HUES48 (cell line): ENCODE measurements around the gene NAGS.

Experiments
- H3K27ac ChIP-seq: one replicate; pipeline ENCODE4 v1.7.0; 2013; ENCODE audit warnings: low read depth, low read length, inconsistent platforms
- H3K27me3 ChIP-seq: 2 replicates; pipeline ENCODE4 v1.6.1; 2013; ENCODE audit warnings: mild to moderate bottlenecking, low read length; ENCODE audit not compliant: control insufficient read depth, insufficient read depth
- H3K36me3 ChIP-seq: 2 replicates; pipeline ENCODE4 v1.6.1; 2013; ENCODE audit warnings: low read length; ENCODE audit not compliant: control insufficient read depth, insufficient read depth
- H3K4me1 ChIP-seq: 2 replicates; pipeline ENCODE4 v1.6.1; 2013; ENCODE audit warnings: mild to moderate bottlenecking, low read length; ENCODE audit not compliant: control insufficient read depth, insufficient read depth
- H3K4me3 ChIP-seq: 2 replicates; pipeline ENCODE4 v1.5.1; 2013; ENCODE audit warnings: mild to moderate bottlenecking, low read depth, low read length
- H3K9ac ChIP-seq: 2 replicates; pipeline ENCODE4 v1.6.1; 2013; ENCODE audit warnings: mild to moderate bottlenecking, low read depth, low read length, moderate library complexity
- H3K9me3 ChIP-seq: 2 replicates; pipeline ENCODE4 v1.6.1; 2013; ENCODE audit warnings: low read length; ENCODE audit not compliant: control insufficient read depth, insufficient read depth

NAGS gene

GRCh38 chr17:44000141-44000860 lies 4.1 kb upstream of the NAGS start:
- Histone ChIP-seq H3K27me3 (peaks cover 25% of the 10 kb centered on the region), H3K4me3 (no peak overlapping the region), H3K27ac (no peak overlapping the region), H3K9ac (no peak overlapping the region), H3K4me1 (no peaks in the 10 kb centered on the region; the same call in none of the 2 replicates), H3K36me3 (no peaks in the 10 kb centered on the region), H3K9me3 (no peaks in the 10 kb centered on the region)

- Histone ChIP-seq H3K27me3 (peaks cover 31% of the 10 kb centered on the region), H3K27ac (no peak overlapping the region), H3K9me3 (no peaks in the 10 kb centered on the region), H3K4me3 (no peak overlapping the region), H3K4me1 (no peaks in the 10 kb centered on the region; the same call in none of the 2 replicates), H3K36me3 (no peaks in the 10 kb centered on the region), H3K9ac (no peak overlapping the region)
Measured at GRCh38 chr17:44000871-44001460, 3.5 kb upstream of the NAGS start.

GRCh38 chr17:44001461-44001920 lies 2.9 kb upstream of the NAGS start:
- Histone ChIP-seq H3K9me3 (no peaks in the 10 kb centered on the region), H3K36me3 (no peaks in the 10 kb centered on the region), H3K27me3 (peaks cover 37% of the 10 kb centered on the region), H3K4me3 (no peak overlapping the region), H3K27ac (no peak overlapping the region), H3K9ac (no peak overlapping the region), H3K4me1 (no peaks in the 10 kb centered on the region; the same call in none of the 2 replicates)

- Histone ChIP-seq H3K4me1 (no peaks in the 10 kb centered on the region; the same call in none of the 2 replicates), H3K4me3 (no peak overlapping the region), H3K9me3 (no peaks in the 10 kb centered on the region), H3K9ac (no peak overlapping the region), H3K36me3 (no peaks in the 10 kb centered on the region), H3K27ac (no peak overlapping the region), H3K27me3 (peaks cover 38% of the 10 kb centered on the region)
Measured at GRCh38 chr17:44002141-44002848, 2.1 kb upstream of the NAGS start.

- H3K36me3 ChIP-seq, result no peaks in the 10 kb centered on the region
- peaks cover 11% of the 10 kb centered on the region for H3K4me1 ChIP-seq
- H3K27me3 ChIP-seq, result peaks cover 38% of the 10 kb centered on the region
- H3K9me3 ChIP-seq, result no peaks in the 10 kb centered on the region
- no peak overlapping the region for H3K27ac ChIP-seq
- no peak overlapping the region for H3K9ac ChIP-seq
- peak overlapping the region; percentile 68 for H3K4me3 ChIP-seq
Measured at GRCh38 chr17:44004761-44005526, 522 bp downstream of the NAGS start.

GRCh38 chr17:44005527-44006271 lies 1.3 kb downstream of the NAGS start:
- H3K27me3 ChIP-seq, result peaks cover 38% of the 10 kb centered on the region
- H3K9me3 ChIP-seq, result no peaks in the 10 kb centered on the region
- no peak overlapping the region for H3K9ac ChIP-seq
- H3K27ac ChIP-seq, result no peak overlapping the region
- peak overlapping the region; percentile 68 for H3K4me3 ChIP-seq
- H3K4me1 ChIP-seq, result peaks cover 11% of the 10 kb centered on the region
- H3K36me3 ChIP-seq, result peaks cover 4% of the 10 kb centered on the region; the same call in 1 of the 2 replicates

GRCh38 chr17:44006272-44006597 lies 1.8 kb downstream of the NAGS start:
- no peak overlapping the region for H3K9ac ChIP-seq
- peaks cover 38% of the 10 kb centered on the region for H3K27me3 ChIP-seq
- H3K36me3 ChIP-seq, result peaks cover 4% of the 10 kb centered on the region; the same call in 1 of the 2 replicates
- peaks cover 11% of the 10 kb centered on the region for H3K4me1 ChIP-seq
- no peaks in the 10 kb centered on the region for H3K9me3 ChIP-seq
- H3K27ac ChIP-seq, result no peak overlapping the region
- H3K4me3 ChIP-seq, result peak overlapping the region; percentile 68

- Histone ChIP-seq H3K4me3 (peak overlapping the region; percentile 68), H3K9me3 (no peaks in the 10 kb centered on the region), H3K27ac (peak overlapping the region; percentile 18), H3K27me3 (peaks cover 38% of the 10 kb centered on the region), H3K36me3 (peaks cover 4% of the 10 kb centered on the region; the same call in 1 of the 2 replicates), H3K4me1 (peaks cover 11% of the 10 kb centered on the region), H3K9ac (no peak overlapping the region)
Measured at GRCh38 chr17:44006598-44007345, 2.4 kb downstream of the NAGS start.

- H3K27me3 ChIP-seq, result peaks cover 32% of the 10 kb centered on the region
- H3K9me3 ChIP-seq, result no peaks in the 10 kb centered on the region
- H3K27ac ChIP-seq, result peak overlapping the region; percentile 18
- H3K36me3 ChIP-seq, result peaks cover 4% of the 10 kb centered on the region; the same call in 1 of the 2 replicates
- peak overlapping the region; percentile 68 for H3K4me3 ChIP-seq
- H3K9ac ChIP-seq, result no peak overlapping the region
- peaks cover 11% of the 10 kb centered on the region for H3K4me1 ChIP-seq
Measured at GRCh38 chr17:44007346-44008204, 3.2 kb downstream of the NAGS start.
